GM19023 (cell line): ENCODE measurements around the gene APLN.
A peak's percentile ranks its signal among the peaks of the same experiment; 100 is the strongest.

Source experiments
- ATAC-seq: cut with Tn5 transposase; IDR thresholded peaks from one replicate; pipeline ENCODE4 v1.9.1; 2021; ENCODE audit warnings: mild to moderate bottlenecking, moderate library complexity; ENCODE audit not compliant: unreplicated experiment

Gene APLN

DNA sequence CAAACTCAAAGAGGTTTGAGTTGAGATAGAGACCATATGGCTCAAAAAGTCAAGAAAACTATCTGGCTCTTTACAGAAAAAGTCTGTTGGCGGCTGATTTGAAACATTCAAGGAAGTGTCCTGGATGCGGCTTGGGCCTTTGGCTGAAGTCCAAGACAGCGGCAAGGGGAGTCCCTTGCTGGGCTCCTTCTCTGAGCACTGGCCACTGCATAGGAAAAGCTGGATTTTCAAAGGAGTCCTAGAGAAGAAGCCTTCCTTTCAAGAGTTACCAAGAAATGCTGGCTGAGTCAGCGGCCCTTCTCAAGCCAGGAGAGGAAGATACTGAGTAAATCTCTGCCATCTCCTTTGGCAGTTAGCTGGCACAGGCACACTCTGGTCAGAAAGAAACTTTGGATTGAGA is 12.1 kb downstream of the APLN start:
- no peak for ATAC-seq

DNA sequence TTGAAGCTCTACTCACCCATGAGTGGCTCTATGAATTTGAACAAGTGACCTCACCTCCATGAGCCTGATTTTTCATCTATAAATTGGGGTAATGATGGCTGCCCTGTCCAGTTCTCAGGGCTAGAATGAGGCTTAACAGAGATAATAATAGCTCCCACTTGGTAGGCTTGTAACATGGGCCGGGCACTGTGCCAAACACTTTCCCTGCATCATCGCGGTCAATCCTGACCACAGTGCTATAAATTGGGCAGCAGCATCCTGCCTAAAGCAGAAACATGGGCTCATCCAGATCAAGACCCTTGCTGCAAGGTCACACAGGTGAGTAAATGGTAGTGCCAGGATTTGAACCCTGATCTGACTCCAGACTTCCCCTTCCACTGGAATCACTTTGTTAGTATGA is 12.8 kb downstream of the APLN start:
- ATAC-seq, result no peak

DNA sequence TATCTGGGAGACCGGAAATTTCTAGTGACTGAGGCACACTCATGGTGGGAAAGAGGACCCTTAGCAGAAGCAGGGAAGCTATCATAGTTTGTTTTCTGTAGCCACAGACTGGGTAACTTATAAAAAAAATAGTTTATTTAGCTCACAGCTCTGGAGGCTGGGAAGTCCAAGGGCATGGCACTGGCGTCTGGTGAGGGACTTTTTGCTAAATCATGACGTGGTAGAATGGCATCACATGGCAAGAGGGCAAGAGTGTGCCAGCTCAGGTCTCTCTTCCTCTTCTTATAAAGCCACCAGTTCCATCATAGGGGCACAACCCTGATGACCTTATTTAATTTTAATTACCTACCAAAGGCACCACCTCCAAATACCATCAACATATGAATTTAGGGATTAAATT is 13.3 kb downstream of the APLN start:
- ATAC-seq, result no peak

DNA sequence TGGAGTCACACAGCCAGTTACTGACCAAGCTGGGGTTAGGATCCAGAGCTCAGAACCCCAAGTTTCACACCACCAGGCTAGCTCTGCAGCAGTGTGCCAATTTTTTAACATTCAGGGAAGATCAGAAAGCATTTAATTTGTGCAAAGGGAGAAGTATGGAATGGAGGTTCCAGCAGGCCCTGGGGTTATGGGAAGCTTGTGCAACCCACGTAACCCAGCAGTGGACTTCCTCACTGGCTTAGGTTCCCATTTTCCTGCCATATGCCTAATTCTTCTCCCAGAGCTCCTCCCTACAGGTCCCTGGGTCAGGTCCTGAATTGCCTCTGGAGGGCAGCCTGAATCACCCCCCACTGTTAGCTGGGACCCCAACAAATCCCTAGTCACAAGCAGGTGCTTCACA is 14.0 kb downstream of the APLN start:
- no peak for ATAC-seq

DNA sequence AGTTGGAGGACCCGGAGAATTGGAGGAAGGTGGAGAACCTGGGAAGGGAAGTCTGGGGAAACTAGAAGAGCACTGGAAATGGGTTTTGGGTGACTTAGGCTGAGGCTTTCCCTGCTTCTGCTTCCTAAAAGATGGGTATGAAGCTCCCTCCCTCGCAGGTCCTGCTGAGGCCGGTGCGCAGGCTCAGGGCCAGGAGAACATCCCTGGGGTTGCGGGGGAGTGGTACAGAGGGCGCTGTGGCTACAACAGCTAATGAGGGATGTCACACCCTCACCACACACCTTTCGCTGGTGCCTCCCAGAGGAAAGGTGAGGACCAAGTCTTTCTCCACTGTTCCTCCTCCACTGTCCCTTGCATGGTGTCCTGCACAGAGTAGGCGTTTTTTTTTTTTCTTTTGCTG is 15.8 kb downstream of the APLN start:
- ATAC-seq, result no peak

DNA sequence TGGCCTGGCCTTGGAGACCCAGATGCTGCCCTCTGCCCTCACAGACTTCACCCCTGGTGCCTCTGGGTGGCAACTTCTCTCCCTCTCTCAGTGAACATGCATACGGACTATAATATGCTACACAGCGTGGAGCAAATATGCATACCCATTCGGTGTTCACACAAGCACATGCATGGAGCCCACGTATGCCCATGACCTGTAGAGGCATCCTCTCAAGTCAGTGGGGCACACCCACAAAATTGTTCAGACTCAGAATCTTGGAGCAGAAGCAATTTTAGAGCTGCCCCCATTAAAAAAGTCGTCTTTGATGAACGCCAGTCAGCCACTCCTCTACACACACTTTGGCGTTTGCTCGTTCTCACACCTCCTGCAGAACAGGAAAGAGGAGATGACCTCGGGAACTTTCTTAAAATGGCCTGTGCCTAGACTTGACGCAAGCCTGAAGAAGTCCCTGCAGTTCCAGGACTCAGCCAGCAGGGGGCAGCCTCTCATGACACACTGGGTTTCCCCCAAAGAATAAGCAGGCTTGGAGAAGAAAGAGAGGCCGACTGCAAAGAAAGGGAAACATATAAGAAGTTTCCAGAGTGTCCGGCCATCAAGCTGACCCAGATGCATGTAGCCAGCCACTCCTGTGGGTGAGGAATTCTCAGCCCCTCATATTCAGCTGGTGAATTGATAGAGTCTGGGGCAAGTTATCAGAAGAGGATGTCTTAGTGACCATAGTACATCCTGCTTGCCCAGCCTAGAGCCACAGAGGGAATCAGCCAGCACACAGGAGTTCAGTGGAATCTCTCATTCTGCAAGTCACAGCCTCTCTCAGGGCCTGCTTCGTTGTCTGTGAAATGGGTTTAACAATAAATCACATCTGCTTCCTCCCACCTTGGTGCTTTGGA is 17.3 kb downstream of the APLN start:
- peak; percentile 62 for ATAC-seq

DNA sequence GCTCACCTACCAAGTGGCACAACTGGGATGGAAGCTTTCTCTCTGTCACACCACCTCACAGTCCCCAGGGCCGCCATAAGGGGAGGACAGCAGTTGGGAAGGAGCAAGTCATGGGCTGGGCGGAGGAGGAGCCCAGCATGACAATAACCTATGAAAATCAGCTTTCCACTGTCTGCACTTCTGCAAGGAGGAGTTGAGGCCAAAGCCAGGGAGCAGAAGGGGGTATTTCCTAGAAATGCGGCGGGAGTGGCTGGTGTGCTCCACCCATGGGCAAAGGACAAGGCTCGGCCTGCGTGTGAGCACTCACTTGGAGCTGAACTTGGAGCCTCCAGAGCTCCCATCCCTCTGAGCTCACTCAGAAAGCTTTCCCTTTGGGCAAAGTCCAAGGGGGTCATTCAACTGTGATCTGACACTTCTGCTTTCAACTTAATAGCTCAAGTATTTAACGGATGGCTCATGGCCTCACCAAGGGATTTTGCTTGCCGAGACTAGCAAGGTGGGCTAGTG is 18.5 kb downstream of the APLN start:
- ATAC-seq, result no peak

- no peak for ATAC-seq
Observed at GRCh38 chrX:129634541-129634940, 20.2 kb downstream of the APLN start.

- ATAC-seq, result no peak
Observed at GRCh38 chrX:129632443-129632842, 22.3 kb downstream of the APLN start.

GRCh38 chrX:129631849-129632248 is 22.9 kb downstream of the APLN start:
- no peak for ATAC-seq

GRCh38 chrX:129629837-129630236 is 24.9 kb downstream of the APLN start:
- ATAC-seq, result no peak

DNA sequence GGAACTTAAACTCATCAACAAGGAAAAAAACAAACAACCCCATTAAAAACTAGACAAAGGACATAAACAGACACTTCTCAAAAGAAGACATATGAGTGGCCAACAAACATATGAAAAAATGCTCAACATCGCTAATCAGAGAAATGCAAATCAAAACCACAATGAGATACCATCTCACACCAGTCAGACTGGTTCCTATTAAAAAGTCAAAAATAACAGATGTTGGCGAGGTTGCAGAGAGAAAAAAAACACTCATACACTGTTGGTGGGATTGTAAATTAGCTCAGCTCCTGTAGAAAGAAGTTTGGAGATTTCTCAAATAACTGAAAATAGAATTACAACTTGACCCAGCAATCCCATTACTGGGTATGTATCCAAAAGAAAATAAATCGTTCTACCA is 28.7 kb downstream of the APLN start:
- no peak for ATAC-seq

GRCh38 chrX:129622757-129623301 is 31.9 kb downstream of the APLN start:
- no peak for ATAC-seq

GRCh38 chrX:129618997-129619396 is 35.8 kb downstream of the APLN start:
- no peak for ATAC-seq

GRCh38 chrX:129617420-129617819 is 37.3 kb downstream of the APLN start:
- no peak for ATAC-seq

- ATAC-seq, result no peak
Observed at GRCh38 chrX:129614481-129615255, 40.1 kb downstream of the APLN start.

GRCh38 chrX:129613596-129613995 is 41.2 kb downstream of the APLN start:
- ATAC-seq, result no peak

GRCh38 chrX:129612396-129612795 is 42.4 kb downstream of the APLN start:
- ATAC-seq, result no peak

GRCh38 chrX:129609395-129609794 is 45.4 kb downstream of the APLN start:
- no peak for ATAC-seq

- ATAC-seq, result no peak
Observed at GRCh38 chrX:129608496-129608895, 46.3 kb downstream of the APLN start.

DNA sequence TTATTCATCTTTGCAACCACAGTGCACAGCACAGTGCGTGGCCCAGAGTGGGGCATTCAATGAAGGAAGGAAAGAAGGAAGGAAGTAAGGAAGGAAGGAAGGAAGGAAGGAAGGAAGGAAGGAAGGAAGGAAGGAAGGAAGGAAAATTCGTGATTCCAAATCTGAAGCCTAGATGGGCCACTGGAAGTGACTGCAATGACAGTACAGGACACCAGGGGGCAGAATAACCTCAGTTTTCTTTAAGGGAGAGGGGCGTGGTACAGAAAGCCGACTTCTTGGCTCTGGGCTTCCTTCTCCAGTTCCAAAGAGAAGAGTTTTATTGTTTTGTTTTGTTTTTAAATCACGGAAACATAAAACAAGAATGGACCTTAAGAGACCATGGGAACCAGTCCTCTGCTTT is 47.8 kb downstream of the APLN start:
- no peak for ATAC-seq

- no peak for ATAC-seq
Observed at GRCh38 chrX:129600981-129601424, 53.8 kb downstream of the APLN start.
